Ishikawa (cell line): Measurements from ENCODE around the gene OR1L8.

Experiments
- EGR1 ChIP-seq: IDR thresholded peaks from 2 replicates; pipeline ENCODE4 v1.6.1; 2012
- EP300 ChIP-seq: IDR thresholded peaks from 2 replicates; pipeline ENCODE4 v1.6.1; 2012; ENCODE audit warnings: borderline replicate concordance
- FOXM1 ChIP-seq: IDR thresholded peaks from 2 replicates; pipeline ENCODE4 v1.6.1; 2012; ENCODE audit warnings: low read depth, borderline replicate concordance
- NFIC ChIP-seq: IDR thresholded peaks from 2 replicates; pipeline ENCODE4 v1.6.1; 2012
- RAD21 ChIP-seq: IDR thresholded peaks from 2 replicates; pipeline ENCODE4 v1.6.1; 2012; ENCODE audit warnings: low read depth
- TAF1 ChIP-seq: IDR thresholded peaks from 2 replicates; pipeline ENCODE4 v1.6.1; 2012; ENCODE audit warnings: low read depth, mild to moderate bottlenecking
- TEAD4 ChIP-seq: IDR thresholded peaks from 2 replicates; pipeline ENCODE4 v1.6.1; 2012
- YY1 ChIP-seq: IDR thresholded peaks from 2 replicates; pipeline ENCODE4 v1.6.1; 2012; ENCODE audit warnings: low read depth
- ZBTB7A ChIP-seq: IDR thresholded peaks from 2 replicates; pipeline ENCODE4 v1.6.1; 2012; ENCODE audit warnings: low read depth

- TF ChIP-seq ZBTB7A (no peak), EP300 (no peak), TAF1 (no peak), NFIC (no peak), TEAD4 (no peak), EGR1 (no peak), YY1 (no peak), RAD21 (no peak), FOXM1 (no peak)
These were observed 56.0 kb downstream of the OR1L8 start, which contains the start of gene OR1N1 for GRCh38 chr9:122527193-122527592.
